K562 (cell line): ENCODE data around the gene IFT81. TPM values are rescaled to one million over a fixed set of nuclear protein-coding genes. Genes with fewer than 3 reads are reported as not detected.

ENCODE experiments used
- ATAC-seq: fragments of 200-7000 bp; cut with Tn5 transposase; 3 replicates; pipeline ENCODE4 v1.9.1; 2020; ENCODE audit warnings: moderate library complexity
- BruUV-seq: library from RNA; stranded (reverse); fragments of 400-500 nt; replicated peaks from 2 replicates; lab custom pipeline; 2021; lab: Mats Ljungman, UMichigan
- CTCF ChIA-PET: fragments of 300-600 bp; formaldehyde crosslinking; extraction: SDS; loops from one replicate; lab custom pipeline; 2021; ENCODE audit warnings: low intra/inter-chr PET ratio; lab: Yijun Ruan, JAX
- POLR2A ChIA-PET: fragments of 300-600, 350-650 bp; sonication (Branson Sonifier 250); formaldehyde crosslinking; extraction: SDS; loops from one replicate; lab custom pipeline; 2021; ENCODE audit warnings: antibody characterized with exemption, inconsistent platforms; lab: Yijun Ruan, JAX
- DNase-seq, 4 experiments: peaks; one replicate each; pipeline versions ENCODE4 v3.0.0 to v3.0.0-alpha.2; 2011 to 2018; ENCODE audit warnings: low spot score in 3 of 4, mixed read lengths in 3 of 4; ENCODE audit errors: extremely low read depth in 1 of 4
- FAIRE-seq: peaks from 2 replicates; lab custom pipeline; 2011; peaks lifted over from hg19 to GRCh38; lab: Jason Lieb, UNC
- H2AFZ ChIP-seq: 2 replicates; pipeline ENCODE4 v1.6.0; 2011; ENCODE audit warnings: low read depth, low read length, control low read depth, inconsistent platforms
- H3K27ac ChIP-seq: fragments of 200-600 bp; 3 replicates; pipeline ENCODE4 v1.8.0; 2011; ENCODE audit warnings: low read depth, mild to moderate bottlenecking, control low read depth, inconsistent platforms, low read length, moderate library complexity, mixed read lengths; ENCODE audit errors: extremely low read depth
- H3K27me3 ChIP-seq, 2 experiments: fragments of 300-600 bp in 1 of 2; 2 replicates in 1 of 2; 3 replicates in 1 of 2; pipeline versions ENCODE4 v1.6.0 to v1.8.0; 2011; ENCODE audit warnings: inconsistent platforms in 2 of 2, low read length in 2 of 2, mild to moderate bottlenecking in 1 of 2, mixed read lengths in 1 of 2, moderate library complexity in 1 of 2; ENCODE audit not compliant: control insufficient read depth in 2 of 2, insufficient read depth in 2 of 2
- H3K36me3 ChIP-seq: fragments of 300-600 bp; 3 replicates; pipeline ENCODE4 v1.8.0; 2011; ENCODE audit warnings: mild to moderate bottlenecking, low read length, inconsistent platforms; ENCODE audit not compliant: control insufficient read depth, insufficient read depth
- H3K4me1 ChIP-seq, 2 experiments: fragments of 200-600 bp in 1 of 2; replicated peaks in 1 of 2; 2 replicates in 1 of 2; 3 replicates in 1 of 2; pipeline versions ENCODE4 v1.5.1 to v1.8.0; 2011; ENCODE audit warnings: inconsistent platforms in 2 of 2, low read length in 2 of 2, mild to moderate bottlenecking in 1 of 2, mixed read lengths in 1 of 2, moderate library complexity in 1 of 2; ENCODE audit not compliant: control insufficient read depth in 2 of 2, insufficient read depth in 2 of 2
- H3K4me2 ChIP-seq: 2 replicates; pipeline ENCODE4 v1.6.1; 2011; ENCODE audit warnings: low read length, control low read depth, inconsistent platforms, mixed read lengths; ENCODE audit not compliant: insufficient read depth
- H3K4me3 ChIP-seq: fragments of 200-600 bp; sonication (generic), shearing (Covaris generic); 2 replicates; pipeline ENCODE4 v1.5.1; 2016; ENCODE audit warnings: control low read depth, inconsistent platforms
- H3K79me2 ChIP-seq: fragments of 200-600 bp; 3 replicates; pipeline ENCODE4 v1.8.0; 2011; ENCODE audit warnings: low read length, inconsistent platforms; ENCODE audit not compliant: control insufficient read depth, insufficient read depth
- H3K9ac ChIP-seq, 2 experiments: 2 replicates each; pipeline versions ENCODE4 v1.6.0 to v1.6.1; 2011; ENCODE audit warnings: low read depth in 2 of 2, low read length in 2 of 2, control low read depth in 1 of 2, inconsistent platforms in 1 of 2, mild to moderate bottlenecking in 1 of 2, mixed read lengths in 1 of 2; ENCODE audit not compliant: insufficient read depth in 1 of 2
- H3K9me1 ChIP-seq: one replicate; pipeline ENCODE4 v1.6.0; 2011; ENCODE audit warnings: inconsistent platforms, mild to moderate bottlenecking, low read length, moderate library complexity; ENCODE audit not compliant: control insufficient read depth, insufficient read depth
- H3K9me3 ChIP-seq: replicated peaks from 2 replicates; pipeline ENCODE4 v1.5.1; 2011; ENCODE audit warnings: low read depth, low read length, inconsistent platforms; ENCODE audit not compliant: control insufficient read depth, insufficient read depth
- H4K20me1 ChIP-seq: replicated peaks from 2 replicates; pipeline ENCODE4 v1.6.1; 2011; ENCODE audit warnings: low read length, inconsistent platforms, mixed read lengths; ENCODE audit not compliant: control insufficient read depth, insufficient read depth
- CTBP1 ChIP-seq: fragments of 450-650 bp; IDR thresholded peaks from 2 replicates; pipeline ENCODE4 v1.6.1; 2016; ENCODE audit warnings: borderline replicate concordance
- GTF2F1 ChIP-seq: IDR thresholded peaks from 2 replicates; pipeline ENCODE4 v1.6.1; 2011; ENCODE audit warnings: low read depth, low read length, improper control_type of control experiment
- HNRNPH1 ChIP-seq: fragments of 200-400 bp; formaldehyde crosslinking; optimal IDR thresholded peaks from 2 replicates; pipeline ENCODE3; 2017; ENCODE audit warnings: low read depth, mild to moderate bottlenecking, low read length, moderate library complexity
- NR2C2 ChIP-seq, 2 experiments: fragments of 200-800 bp in 1 of 2; sonication (Bioruptor generic) in 1 of 2; sonication (generic) in 1 of 2; formaldehyde crosslinking in 1 of 2; IDR thresholded peaks; 2 replicates each; pipeline versions ENCODE4 v1.6.1 to v1.8.0; 2016 to 2022; ENCODE audit warnings: mild to moderate bottlenecking in 1 of 2, missing compliant biosample characterization in 1 of 2, missing genetic modification characterization in 1 of 2, missing genetic modification reagents in 1 of 2
- SMAD2 ChIP-seq: fragments of 150-350 bp; IDR thresholded peaks from 2 replicates; pipeline ENCODE4 v1.6.1; 2014; ENCODE audit warnings: low read depth, mild to moderate bottlenecking, low read length
- ZBTB1 ChIP-seq: sonication (generic); formaldehyde crosslinking; IDR thresholded peaks from 2 replicates; pipeline ENCODE4 v1.8.1; 2023; ENCODE audit warnings: missing genetic modification reagents, low read depth, mild to moderate bottlenecking, borderline replicate concordance
- ZNF24 ChIP-seq: fragments of 450-650 bp; IDR thresholded peaks from 2 replicates; pipeline ENCODE4 v1.6.1; 2016
- WGBS: fragments of 100-300 bp; shearing (Covaris generic); methylation state at CpG from one replicate; pipeline ENCODE4 v1.1.6; 2016; ENCODE audit warnings: low coverage, mixed read lengths; ENCODE audit not compliant: insufficient coverage; ENCODE audit errors: missing lambda C conversion rate; 5-methylcytosine and 5-hydroxymethylcytosine counted together
- in situ Hi-C: fragments of 300-500 bp; cut with MboI; formaldehyde crosslinking; loops from 4 replicates; pipeline ENCODE4 v1.15.0; 2018; ENCODE audit warnings: inconsistent platforms, mixed read lengths
- intact Hi-C: fragments of 100-400 bp; cut with micrococcal nuclease; formaldehyde crosslinking; loops from 2 replicates; pipeline ENCODE4 v1.14.2; 2022
- polyA plus RNA-seq, 8 experiments: library from polyadenylated mRNA; depleted of rRNA in 4 of 8; stranded (reverse) in 5 of 8; unstranded in 3 of 8; fragments of >200 nt; fragmentation: Nextera tagmentation in 2 of 8; fragmentation: Illumina TruSeq in 1 of 8; extraction: Ambion mirVana in 2 of 8; extraction: Trizol in 1 of 8; gene quantifications; 2 replicates each; pipeline versions ENCODE4 v1.2.1 to v1.2.3, GENCODE V29; 2011 to 2014; ENCODE audit warnings: inconsistent platforms in 1 of 8, missing spikeins in 1 of 8
- total RNA-seq, 7 experiments: library from RNA; depleted of rRNA in 6 of 7; stranded (reverse); fragments of >200 nt in 6 of 7; fragmentation: Illumina TruSeq in 2 of 7; extraction: Trizol in 2 of 7; gene quantifications; 2 replicates each; pipeline versions ENCODE4 v1.2.1 to v1.2.3, GENCODE V29; 2011 to 2021; ENCODE audit warnings: low replicate concordance in 1 of 7
- TF ChIP-seq, protein P1 (sequence below): fragments of 450-650 bp; IDR thresholded peaks from 2 replicates; pipeline ENCODE4 v1.6.1; 2016; ENCODE audit warnings: mild to moderate bottlenecking, moderate library complexity

The IFT81 gene
- total and polyA plus RNA-seq, 9 of the 15 experiments (the other 6 are each of a cell fraction or from before 2014, with no cell fraction given), result 2.8 to 11.9 (median 7.9) TPM

DNA sequence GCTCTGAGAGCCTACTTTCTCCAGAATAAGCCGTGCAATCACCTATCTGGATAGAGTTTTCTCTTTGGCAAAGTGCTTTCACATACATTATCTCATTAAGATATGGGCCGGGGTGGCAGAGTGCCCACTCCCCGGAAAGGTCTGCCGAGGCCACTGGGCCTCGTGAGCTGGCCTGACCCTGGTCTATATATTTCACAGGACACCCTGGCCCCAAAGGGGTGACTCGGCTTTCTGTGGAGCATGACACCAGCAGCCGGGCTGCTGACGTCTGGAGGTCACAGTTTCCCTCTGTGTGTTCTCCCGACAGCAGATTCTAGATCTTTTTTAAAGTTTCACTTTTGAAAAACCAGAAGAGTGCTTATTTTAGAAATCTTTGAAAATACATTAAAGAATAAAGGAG is 129.0 kb downstream of the IFT81 start:
- H3K9ac ChIP-seq, result peak overlapping the region; percentile 17 to 80; a peak in 3 of 4 replicates
- no TSS peak for BruUV-seq
- H2AFZ ChIP-seq, result peak overlapping the region; percentile 82
- H3K36me3 ChIP-seq, result no peaks in the 10 kb centered on the region
- POLR2A ChIA-PET, result no interaction called here
- WGBS, result 8% methylated on average over 9 of the region's 9 CpGs
- no peaks in the 10 kb centered on the region for H3K9me3 ChIP-seq
- peaks cover 9 to 11% of the 10 kb centered on the region in 2 experiments; a peak in 3 of 5 replicates for H3K4me1 ChIP-seq
- no peaks in the 10 kb centered on the region for H3K27me3 ChIP-seq
- no peak overlapping the region for H3K4me2 ChIP-seq
- no peaks in the 10 kb centered on the region for H4K20me1 ChIP-seq
- in situ Hi-C loops (no loop called here), intact Hi-C loops (no loop called here)
- H3K4me3 ChIP-seq, result no peak overlapping the region
- CTCF ChIA-PET, result no interaction called here
- no peaks in the 10 kb centered on the region for H3K9me1 ChIP-seq
- DNase-seq, result peak in 2 of 4 experiments; percentile 60
- H3K27ac ChIP-seq, result peak overlapping the region; percentile 7; the same call in 1 of the 3 replicates
- ATAC-seq, result peak; percentile 78
- FAIRE-seq, result no peak
- no peaks in the 10 kb centered on the region for H3K79me2 ChIP-seq
- TF ChIP-seq SMAD2 (no peak), ZBTB1 (CRISPR knock-in tag) (no peak), NR2C2 (CRISPR knock-in tag; IDR thresholded peaks at IDR 0.05) (no peak), NR2C2 (tag; IDR thresholded peaks at IDR 0.05) (peak; percentile 86), CTBP1 (no peak), ZNF24 (no peak), GTF2F1 (no peak), HNRNPH1 (no peak)
- TF ChIP-seq, protein P1, sequence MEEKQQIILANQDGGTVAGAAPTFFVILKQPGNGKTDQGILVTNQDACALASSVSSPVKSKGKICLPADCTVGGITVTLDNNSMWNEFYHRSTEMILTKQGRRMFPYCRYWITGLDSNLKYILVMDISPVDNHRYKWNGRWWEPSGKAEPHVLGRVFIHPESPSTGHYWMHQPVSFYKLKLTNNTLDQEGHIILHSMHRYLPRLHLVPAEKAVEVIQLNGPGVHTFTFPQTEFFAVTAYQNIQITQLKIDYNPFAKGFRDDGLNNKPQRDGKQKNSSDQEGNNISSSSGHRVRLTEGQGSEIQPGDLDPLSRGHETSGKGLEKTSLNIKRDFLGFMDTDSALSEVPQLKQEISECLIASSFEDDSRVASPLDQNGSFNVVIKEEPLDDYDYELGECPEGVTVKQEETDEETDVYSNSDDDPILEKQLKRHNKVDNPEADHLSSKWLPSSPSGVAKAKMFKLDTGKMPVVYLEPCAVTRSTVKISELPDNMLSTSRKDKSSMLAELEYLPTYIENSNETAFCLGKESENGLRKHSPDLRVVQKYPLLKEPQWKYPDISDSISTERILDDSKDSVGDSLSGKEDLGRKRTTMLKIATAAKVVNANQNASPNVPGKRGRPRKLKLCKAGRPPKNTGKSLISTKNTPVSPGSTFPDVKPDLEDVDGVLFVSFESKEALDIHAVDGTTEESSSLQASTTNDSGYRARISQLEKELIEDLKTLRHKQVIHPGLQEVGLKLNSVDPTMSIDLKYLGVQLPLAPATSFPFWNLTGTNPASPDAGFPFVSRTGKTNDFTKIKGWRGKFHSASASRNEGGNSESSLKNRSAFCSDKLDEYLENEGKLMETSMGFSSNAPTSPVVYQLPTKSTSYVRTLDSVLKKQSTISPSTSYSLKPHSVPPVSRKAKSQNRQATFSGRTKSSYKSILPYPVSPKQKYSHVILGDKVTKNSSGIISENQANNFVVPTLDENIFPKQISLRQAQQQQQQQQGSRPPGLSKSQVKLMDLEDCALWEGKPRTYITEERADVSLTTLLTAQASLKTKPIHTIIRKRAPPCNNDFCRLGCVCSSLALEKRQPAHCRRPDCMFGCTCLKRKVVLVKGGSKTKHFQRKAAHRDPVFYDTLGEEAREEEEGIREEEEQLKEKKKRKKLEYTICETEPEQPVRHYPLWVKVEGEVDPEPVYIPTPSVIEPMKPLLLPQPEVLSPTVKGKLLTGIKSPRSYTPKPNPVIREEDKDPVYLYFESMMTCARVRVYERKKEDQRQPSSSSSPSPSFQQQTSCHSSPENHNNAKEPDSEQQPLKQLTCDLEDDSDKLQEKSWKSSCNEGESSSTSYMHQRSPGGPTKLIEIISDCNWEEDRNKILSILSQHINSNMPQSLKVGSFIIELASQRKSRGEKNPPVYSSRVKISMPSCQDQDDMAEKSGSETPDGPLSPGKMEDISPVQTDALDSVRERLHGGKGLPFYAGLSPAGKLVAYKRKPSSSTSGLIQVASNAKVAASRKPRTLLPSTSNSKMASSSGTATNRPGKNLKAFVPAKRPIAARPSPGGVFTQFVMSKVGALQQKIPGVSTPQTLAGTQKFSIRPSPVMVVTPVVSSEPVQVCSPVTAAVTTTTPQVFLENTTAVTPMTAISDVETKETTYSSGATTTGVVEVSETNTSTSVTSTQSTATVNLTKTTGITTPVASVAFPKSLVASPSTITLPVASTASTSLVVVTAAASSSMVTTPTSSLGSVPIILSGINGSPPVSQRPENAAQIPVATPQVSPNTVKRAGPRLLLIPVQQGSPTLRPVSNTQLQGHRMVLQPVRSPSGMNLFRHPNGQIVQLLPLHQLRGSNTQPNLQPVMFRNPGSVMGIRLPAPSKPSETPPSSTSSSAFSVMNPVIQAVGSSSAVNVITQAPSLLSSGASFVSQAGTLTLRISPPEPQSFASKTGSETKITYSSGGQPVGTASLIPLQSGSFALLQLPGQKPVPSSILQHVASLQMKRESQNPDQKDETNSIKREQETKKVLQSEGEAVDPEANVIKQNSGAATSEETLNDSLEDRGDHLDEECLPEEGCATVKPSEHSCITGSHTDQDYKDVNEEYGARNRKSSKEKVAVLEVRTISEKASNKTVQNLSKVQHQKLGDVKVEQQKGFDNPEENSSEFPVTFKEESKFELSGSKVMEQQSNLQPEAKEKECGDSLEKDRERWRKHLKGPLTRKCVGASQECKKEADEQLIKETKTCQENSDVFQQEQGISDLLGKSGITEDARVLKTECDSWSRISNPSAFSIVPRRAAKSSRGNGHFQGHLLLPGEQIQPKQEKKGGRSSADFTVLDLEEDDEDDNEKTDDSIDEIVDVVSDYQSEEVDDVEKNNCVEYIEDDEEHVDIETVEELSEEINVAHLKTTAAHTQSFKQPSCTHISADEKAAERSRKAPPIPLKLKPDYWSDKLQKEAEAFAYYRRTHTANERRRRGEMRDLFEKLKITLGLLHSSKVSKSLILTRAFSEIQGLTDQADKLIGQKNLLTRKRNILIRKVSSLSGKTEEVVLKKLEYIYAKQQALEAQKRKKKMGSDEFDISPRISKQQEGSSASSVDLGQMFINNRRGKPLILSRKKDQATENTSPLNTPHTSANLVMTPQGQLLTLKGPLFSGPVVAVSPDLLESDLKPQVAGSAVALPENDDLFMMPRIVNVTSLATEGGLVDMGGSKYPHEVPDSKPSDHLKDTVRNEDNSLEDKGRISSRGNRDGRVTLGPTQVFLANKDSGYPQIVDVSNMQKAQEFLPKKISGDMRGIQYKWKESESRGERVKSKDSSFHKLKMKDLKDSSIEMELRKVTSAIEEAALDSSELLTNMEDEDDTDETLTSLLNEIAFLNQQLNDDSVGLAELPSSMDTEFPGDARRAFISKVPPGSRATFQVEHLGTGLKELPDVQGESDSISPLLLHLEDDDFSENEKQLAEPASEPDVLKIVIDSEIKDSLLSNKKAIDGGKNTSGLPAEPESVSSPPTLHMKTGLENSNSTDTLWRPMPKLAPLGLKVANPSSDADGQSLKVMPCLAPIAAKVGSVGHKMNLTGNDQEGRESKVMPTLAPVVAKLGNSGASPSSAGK, result peak; percentile 77
